ENCODE data around the gene CDH15.

Gene CDH15

DNA sequence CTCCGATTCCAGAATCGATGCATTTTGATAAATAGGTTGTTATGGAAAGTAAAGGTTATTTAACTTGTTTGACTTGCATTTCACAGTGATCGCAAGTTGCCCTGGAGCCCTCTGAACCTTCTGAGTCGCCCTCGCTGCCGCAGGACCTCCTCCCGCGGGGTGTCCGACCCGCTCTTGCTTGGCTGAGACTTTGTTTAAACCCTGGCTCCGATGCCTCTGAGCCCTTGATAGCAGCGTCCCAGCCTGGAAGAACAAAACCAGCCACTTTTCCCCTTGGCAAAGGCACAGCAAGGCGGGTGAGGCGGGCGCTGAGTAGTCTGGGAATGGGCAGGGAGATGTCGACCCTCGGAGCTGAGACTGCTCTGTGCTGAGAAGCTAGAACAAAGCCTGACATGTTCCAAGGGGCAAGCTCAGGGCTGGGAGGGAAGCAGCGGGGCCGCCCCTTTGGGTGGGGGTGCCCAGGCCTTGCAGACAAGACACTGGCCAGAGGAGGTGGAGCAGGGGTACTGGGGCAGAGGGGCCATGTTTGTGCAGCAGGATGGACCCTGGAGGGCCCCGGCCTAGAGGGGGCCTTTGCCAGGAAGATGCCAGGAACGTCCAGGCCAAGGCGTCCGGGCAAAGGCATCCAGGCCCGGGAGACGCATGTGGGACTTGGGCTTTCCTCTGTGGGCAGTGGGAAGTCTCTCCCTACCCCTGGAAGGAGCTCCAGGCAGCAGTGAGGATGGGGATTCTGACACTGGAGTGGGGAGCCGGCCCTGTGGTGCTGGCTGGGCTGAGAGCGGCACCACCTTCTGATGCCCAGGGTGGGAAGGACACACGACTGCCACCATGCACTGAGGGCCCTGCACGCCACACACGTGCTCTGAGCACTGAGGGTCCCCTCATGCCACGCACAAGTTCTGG is 30.3 kb upstream of the CDH15 start:
- no peaks in the 10 kb centered on the region for H3K9me2 ChIP-seq (replicated peaks; ENCODE audit: insufficient read depth, low read length)
- H3K27me3 ChIP-seq (replicated peaks; ENCODE audit: insufficient read depth, low read length) = no peaks in the 10 kb centered on the region
- no peak overlapping the region for H2AFZ ChIP-seq (ENCODE audit: low read length)
- H3K27ac ChIP-seq (ENCODE audit: low read length) = no peak overlapping the region
- H4K20me1 ChIP-seq (ENCODE audit: insufficient read depth, low read length) = no peaks in the 10 kb centered on the region
- no peak overlapping the region for H3K4me2 ChIP-seq (ENCODE audit: low read depth, low read length)
- H3K9ac ChIP-seq (ENCODE audit: low read length) = no peak overlapping the region
- DNase-seq = no peak
- no peak overlapping the region for H3K4me3 ChIP-seq (ENCODE audit: low read length)
- no peaks in the 10 kb centered on the region for H3K36me3 ChIP-seq (replicated peaks; ENCODE audit: insufficient read depth, low read length)
- no peaks in the 10 kb centered on the region for H3F3A ChIP-seq (ENCODE audit: insufficient read depth, low read length)
- no peaks in the 10 kb centered on the region for H3K4me1 ChIP-seq (ENCODE audit: low read length)
- H3K79me2 ChIP-seq (ENCODE audit: low read length) = no peaks in the 10 kb centered on the region
- H3K9me3 ChIP-seq (replicated peaks; ENCODE audit: insufficient read depth, low read length) = no peaks in the 10 kb centered on the region
- TF ChIP-seq, protein P1, sequence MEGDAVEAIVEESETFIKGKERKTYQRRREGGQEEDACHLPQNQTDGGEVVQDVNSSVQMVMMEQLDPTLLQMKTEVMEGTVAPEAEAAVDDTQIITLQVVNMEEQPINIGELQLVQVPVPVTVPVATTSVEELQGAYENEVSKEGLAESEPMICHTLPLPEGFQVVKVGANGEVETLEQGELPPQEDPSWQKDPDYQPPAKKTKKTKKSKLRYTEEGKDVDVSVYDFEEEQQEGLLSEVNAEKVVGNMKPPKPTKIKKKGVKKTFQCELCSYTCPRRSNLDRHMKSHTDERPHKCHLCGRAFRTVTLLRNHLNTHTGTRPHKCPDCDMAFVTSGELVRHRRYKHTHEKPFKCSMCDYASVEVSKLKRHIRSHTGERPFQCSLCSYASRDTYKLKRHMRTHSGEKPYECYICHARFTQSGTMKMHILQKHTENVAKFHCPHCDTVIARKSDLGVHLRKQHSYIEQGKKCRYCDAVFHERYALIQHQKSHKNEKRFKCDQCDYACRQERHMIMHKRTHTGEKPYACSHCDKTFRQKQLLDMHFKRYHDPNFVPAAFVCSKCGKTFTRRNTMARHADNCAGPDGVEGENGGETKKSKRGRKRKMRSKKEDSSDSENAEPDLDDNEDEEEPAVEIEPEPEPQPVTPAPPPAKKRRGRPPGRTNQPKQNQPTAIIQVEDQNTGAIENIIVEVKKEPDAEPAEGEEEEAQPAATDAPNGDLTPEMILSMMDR (IDR thresholded peaks at IDR 0.05; ENCODE audit: low read length) = no peak
- TF ChIP-seq EZH2 (optimal IDR thresholded peaks at IDR 0.05; ENCODE audit: low read depth, low read length) = no peak
- no peak for TF ChIP-seq EZH2phosphoT487 (IDR thresholded peaks at IDR 0.05; ENCODE audit: low read length)

DNA sequence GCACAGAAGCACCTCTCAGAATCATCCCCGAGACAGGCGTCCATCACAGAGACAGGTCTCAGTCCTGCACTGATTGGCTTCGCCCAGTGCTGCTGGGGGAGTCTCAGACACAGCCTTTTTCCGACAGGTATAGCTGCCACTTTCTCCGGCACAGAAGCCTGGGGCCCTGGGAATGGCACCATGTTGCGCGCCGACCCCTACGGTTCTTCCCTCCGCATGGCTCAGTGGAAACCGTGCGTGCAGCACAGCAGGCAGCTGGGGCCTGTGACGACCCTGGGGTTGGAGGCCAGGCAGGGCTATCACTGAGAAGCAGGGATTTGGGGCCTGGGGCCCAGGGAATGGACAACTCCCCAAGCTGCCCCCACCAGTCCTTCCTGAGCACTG is 29.7 kb upstream of the CDH15 start:
- no peaks in the 10 kb centered on the region for H4K20me1 ChIP-seq (ENCODE audit: insufficient read depth, low read length)
- H3K27ac ChIP-seq (ENCODE audit: low read length) = no peak overlapping the region
- H3K4me1 ChIP-seq (ENCODE audit: low read length) = no peaks in the 10 kb centered on the region
- H3K36me3 ChIP-seq (replicated peaks; ENCODE audit: insufficient read depth, low read length) = no peaks in the 10 kb centered on the region
- H2AFZ ChIP-seq (ENCODE audit: low read length) = no peak overlapping the region
- no peaks in the 10 kb centered on the region for H3K9me3 ChIP-seq (replicated peaks; ENCODE audit: insufficient read depth, low read length)
- H3F3A ChIP-seq (ENCODE audit: insufficient read depth, low read length) = no peaks in the 10 kb centered on the region
- no peaks in the 10 kb centered on the region for H3K79me2 ChIP-seq (ENCODE audit: low read length)
- TF ChIP-seq EZH2phosphoT487 (IDR thresholded peaks at IDR 0.05; ENCODE audit: low read length) (no peak), EZH2 (optimal IDR thresholded peaks at IDR 0.05; ENCODE audit: low read depth, low read length) (no peak)
- TF ChIP-seq, protein P1 (IDR thresholded peaks at IDR 0.05; ENCODE audit: low read length) = no peak
- no peak overlapping the region for H3K9ac ChIP-seq (ENCODE audit: low read length)
- no peak for DNase-seq
- H3K4me3 ChIP-seq (ENCODE audit: low read length) = no peak overlapping the region
- no peak overlapping the region for H3K4me2 ChIP-seq (ENCODE audit: low read depth, low read length)
- no peaks in the 10 kb centered on the region for H3K27me3 ChIP-seq (replicated peaks; ENCODE audit: insufficient read depth, low read length)
- no peaks in the 10 kb centered on the region for H3K9me2 ChIP-seq (replicated peaks; ENCODE audit: insufficient read depth, low read length)

DNA sequence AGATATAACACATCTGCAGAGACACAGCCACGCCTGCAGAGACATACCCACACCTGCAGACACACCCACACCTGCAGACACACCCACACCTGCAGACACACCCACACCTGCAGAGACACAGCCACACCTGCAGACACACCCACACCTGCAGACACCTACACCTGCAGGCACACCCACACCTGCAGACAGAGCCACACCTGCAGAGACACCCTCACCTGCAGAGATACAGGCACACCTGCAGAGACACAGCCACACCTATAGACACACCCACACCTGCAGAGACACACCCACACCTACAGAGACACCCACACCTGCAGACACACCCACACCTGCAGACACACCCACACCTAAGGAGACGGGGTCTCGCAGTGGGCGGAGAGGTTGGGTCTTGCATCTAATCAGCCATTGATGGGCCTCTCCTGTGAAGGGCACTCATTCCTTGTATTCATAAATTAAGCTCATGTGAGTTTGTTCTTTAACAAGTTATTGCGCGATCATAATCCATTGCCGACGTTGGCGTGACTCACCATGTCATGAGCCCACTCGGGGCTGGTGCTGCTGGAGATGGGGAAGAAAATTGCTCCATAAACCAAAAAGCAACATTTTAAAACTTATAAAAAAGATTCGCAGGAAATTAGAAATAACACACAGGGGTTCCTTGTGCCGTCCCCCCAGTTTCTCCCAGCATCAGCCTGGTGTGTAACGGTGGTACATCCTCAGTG is 28.9 kb upstream of the CDH15 start:
- H3K36me3 ChIP-seq (replicated peaks; ENCODE audit: insufficient read depth, low read length) = no peaks in the 10 kb centered on the region
- H3K4me1 ChIP-seq (ENCODE audit: low read length) = no peaks in the 10 kb centered on the region
- H3K27ac ChIP-seq (ENCODE audit: low read length) = no peak overlapping the region
- no peaks in the 10 kb centered on the region for H4K20me1 ChIP-seq (ENCODE audit: insufficient read depth, low read length)
- H3K9me2 ChIP-seq (replicated peaks; ENCODE audit: insufficient read depth, low read length) = no peaks in the 10 kb centered on the region
- no peak overlapping the region for H2AFZ ChIP-seq (ENCODE audit: low read length)
- no peaks in the 10 kb centered on the region for H3K79me2 ChIP-seq (ENCODE audit: low read length)
- H3K27me3 ChIP-seq (replicated peaks; ENCODE audit: insufficient read depth, low read length) = no peaks in the 10 kb centered on the region
- H3K9ac ChIP-seq (ENCODE audit: low read length) = no peak overlapping the region
- H3K4me2 ChIP-seq (ENCODE audit: low read depth, low read length) = no peak overlapping the region
- no peaks in the 10 kb centered on the region for H3F3A ChIP-seq (ENCODE audit: insufficient read depth, low read length)
- H3K9me3 ChIP-seq (replicated peaks; ENCODE audit: insufficient read depth, low read length) = no peaks in the 10 kb centered on the region
- no peak overlapping the region for H3K4me3 ChIP-seq (ENCODE audit: low read length)
- no peak for DNase-seq
- TF ChIP-seq, protein P1 (IDR thresholded peaks at IDR 0.05; ENCODE audit: low read length) = no peak
- TF ChIP-seq EZH2phosphoT487 (IDR thresholded peaks at IDR 0.05; ENCODE audit: low read length) = no peak
- TF ChIP-seq EZH2 (optimal IDR thresholded peaks at IDR 0.05; ENCODE audit: low read depth, low read length) = no peak
